NCI-H345 (cell line): Measurements from ENCODE around the gene PRLH.

Source experiments
- DNase-seq: peaks from one replicate; lab custom pipeline; 2025; lab: John Stamatoyannopoulos, UW

Gene PRLH

DNA sequence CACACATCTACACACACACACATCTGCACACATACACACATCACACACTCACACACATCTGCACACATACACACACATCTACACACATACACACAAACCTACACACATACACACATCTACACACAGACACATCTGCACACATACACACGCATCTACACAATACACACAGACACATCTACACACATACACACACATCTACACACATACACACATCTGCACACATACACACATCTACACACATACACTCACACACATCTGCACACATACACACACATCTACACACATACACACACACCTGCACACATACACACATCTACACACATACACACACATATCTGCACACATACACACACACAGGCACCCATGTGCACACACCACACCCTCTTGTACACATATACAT is 400 bp upstream of the PRLH start:
- no peak for DNase-seq

DNA sequence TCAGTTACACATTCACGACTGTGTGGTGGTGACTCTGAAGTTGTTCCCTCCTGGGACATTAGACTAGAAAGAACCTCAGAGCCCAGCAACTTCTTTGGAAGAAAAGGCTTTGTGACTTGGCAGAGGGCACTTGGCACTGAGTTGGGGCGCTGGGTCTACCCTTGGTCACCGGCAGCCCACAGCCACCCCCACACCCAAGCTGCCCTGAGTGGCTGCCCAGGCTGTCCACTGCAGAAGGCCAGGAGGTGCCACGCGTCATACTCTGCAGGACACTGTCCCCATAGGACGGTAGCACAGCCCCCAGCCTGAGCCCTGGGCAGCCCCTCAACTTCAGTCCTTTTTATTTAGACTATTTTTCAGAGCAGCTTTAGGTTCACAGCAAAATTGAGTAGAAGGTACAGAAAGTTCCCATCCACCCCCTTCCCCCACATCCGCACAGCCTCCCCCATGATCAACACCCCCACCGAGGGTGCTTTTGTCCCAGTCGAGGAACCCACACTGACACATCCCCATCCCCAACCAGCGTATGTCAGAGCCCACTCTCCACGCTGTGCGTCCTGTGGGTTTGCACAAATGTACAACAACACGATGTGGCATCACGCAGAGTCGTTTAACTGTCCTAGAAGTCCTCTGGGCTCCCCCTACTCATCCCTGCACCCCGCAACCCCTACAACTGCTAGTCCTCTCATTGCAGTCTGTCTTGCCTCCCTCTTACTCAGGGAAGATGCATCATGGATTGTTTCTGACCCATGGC is 1.1 kb downstream of the PRLH start:
- DNase-seq: no peak

DNA sequence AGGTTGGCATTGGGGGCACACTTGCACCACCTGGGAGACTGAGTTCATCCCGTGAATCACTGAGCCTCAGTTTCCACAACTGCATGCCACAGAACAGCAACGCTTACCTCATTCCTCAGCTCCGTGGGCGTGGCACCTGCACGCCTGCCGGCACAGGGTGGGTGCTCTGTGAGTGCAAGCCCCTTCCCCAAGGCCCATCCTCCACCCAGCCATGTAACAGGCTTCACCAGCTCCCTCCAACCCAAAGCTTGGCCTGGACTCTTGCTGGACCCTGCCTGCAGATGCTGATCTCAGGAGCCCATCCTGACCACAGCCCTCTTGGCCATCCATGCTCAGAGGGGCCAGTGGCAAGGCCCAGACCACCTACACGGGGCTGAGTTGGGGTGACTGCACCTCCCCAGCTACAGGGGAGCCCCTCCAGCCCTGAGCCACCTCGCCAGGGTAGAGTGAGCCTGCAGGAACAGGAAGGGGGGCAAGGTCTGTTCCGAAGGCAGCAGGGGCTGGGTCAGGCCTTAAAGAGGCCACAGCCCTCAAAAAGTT is 1.8 kb downstream of the PRLH start:
- no peak for DNase-seq

DNA sequence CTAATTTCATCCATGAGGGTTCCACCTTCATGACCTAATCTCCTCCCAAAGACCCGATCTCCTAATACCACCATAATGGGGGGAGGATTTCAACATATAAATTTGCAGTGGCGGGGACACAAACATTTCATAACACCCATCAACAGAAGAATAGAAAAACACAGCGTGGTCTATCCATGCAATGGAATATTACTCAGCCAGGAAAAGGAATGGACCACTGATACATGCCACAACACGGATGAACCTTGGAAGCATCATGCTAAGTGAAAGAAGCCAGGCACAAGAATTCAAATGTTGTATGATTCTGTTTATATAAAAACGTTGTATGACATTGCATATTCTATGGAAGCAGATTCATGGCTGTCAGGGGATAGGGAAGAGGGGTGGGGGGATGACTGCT is 2.7 kb downstream of the PRLH start:
- DNase-seq: no peak

DNA sequence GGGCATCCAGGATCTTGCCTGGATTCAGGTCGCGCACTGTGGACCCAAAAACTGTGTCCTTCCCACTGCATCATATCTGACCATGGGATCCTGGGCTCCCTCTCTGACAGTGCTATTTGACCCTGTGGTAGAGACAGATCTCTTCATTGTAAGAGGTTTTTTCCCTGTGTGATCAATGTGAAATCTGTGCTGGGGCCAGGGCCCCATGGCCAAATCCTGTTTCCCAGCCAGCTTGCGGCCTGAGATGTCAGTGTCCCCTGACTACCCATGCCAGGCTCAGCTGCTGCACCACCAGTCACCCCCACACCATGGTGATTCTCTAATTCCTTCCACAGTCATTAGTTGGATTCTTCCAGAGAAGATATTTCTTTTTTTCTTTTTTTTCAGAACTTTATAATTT is 3.5 kb downstream of the PRLH start:
- DNase-seq: no peak

DNA sequence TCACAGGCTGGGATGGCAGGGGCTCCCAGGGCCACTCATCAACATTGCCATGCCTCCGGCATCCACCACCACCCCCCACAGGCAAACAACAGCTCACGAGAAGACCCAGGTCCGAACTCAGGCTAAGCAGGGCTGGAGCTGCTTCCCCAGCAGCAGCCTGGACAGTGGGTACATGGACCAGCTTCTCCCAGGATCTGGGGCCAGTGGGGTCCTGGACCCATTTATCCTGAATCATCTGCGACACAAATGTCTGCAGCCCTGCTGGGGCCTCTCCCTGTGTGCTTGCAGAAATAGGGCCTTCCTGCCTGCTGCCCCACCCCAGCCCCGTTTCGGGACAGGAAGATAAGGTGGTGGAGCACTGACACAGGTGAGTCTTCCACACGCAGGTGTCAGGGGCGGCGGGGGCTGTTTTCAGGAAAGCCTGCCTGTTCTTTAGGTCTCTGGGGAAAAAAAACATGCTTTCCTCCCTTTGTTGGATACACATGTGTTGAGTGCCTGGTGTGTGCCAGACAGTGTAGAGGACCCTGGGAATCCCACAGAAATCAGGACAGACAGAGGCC is 4.5 kb downstream of the PRLH start:
- no peak for DNase-seq

DNA sequence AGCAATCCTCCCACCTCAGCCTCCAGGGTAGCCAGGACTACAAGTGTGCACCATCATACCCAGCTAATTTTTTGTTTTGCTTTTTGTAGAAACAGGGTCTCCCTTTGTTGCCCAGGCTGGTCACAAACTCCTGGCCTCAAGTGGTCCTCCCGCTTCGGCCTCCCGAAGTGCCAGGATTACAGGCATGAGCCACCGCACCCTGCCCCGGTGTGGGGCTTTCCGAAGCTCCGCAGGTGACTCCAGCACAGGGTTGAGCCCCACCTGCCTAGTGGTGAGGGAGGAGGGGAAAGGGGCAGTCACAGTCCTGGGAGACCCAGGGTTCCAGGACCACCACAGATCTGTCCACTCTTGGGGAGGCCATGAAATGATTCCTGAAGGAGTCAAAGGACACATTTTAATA is 5.2 kb downstream of the PRLH start:
- no peak for DNase-seq

DNA sequence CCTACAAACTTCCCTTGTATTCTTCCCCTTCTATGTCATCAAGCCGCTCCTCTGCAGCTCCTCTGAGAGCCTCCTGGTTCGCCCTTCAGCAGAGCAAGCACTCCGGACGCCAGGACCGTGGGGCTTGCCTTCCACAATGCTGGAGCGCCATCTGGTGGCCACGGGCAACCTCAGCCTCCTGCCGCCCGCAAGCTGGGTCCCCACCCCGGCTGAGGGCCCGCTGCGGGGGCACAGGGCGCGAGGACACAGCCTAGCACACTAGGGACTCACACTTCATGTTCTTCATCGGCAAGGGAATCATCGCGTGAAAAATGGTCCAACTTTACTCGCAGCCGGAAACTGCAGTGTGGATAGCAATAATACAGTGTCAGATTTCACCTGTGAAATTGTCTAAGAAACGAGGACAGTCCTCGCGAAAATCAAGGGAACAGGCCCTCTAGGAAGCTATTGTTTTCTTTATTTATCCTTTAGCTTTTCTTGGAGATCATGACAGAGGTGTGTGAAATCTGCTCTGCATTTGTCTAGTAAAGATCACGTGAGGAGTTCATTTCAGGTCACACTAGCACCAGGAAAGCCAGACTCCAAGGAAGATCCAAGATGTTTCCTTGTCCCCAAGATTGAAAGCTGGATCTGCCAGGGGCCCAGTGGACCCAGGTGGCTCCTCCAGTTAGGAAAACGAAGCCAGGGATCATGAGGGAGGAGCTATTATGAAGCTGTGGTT is 5.8 kb downstream of the PRLH start:
- peak; percentile 87 for DNase-seq

DNA sequence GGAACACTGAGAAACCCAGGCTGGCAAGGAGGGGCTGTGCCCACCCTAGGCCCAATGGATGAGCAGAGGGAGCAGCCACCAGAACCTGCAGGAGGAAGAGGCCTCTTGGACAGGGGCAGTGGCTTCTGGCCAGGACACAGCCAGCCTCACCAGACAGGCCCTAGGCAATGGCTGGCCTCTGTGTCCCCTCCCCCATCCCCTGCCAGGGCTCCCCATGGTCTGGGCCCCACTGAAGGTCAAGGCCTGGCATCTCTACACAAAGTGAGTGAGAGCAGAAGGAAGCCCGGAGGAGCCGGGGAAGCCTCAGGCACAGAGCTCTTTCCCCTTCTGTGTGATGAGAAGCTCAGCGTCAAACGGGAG is 6.3 kb downstream of the PRLH start:
- no peak for DNase-seq

DNA sequence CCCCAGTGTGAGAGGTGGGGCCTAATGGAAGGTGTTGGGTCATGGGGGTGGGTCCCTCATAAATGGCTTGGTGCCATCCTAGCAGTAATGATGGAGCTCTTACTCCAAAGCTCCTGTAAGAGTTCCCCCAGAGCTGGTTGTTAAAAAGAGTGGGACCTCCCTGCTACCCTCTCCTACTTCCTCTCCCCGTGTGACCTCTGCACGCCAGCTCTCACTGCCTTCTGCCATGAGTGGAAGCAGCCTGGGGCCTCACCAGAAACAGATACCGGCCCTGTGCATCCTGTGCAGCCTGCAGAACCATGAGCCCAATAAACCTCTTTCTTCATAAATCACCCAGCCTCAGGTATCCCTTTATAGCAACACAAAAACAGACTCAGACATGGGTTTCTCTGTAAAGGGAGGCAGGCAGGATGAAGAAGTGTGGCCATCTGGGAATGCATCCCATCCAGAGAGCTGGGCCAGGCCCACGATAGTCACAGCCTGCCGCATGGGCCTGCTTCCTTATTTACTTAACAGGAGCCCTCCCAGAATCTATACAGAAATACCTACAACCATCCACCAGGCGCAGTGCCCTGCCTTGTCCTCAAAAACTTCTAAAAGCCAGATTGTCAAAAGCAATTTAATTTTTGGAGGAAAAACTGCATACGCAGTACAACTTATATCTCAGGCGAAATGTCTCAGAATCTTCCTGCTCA is 7.5 kb downstream of the PRLH start:
- DNase-seq: no peak

DNA sequence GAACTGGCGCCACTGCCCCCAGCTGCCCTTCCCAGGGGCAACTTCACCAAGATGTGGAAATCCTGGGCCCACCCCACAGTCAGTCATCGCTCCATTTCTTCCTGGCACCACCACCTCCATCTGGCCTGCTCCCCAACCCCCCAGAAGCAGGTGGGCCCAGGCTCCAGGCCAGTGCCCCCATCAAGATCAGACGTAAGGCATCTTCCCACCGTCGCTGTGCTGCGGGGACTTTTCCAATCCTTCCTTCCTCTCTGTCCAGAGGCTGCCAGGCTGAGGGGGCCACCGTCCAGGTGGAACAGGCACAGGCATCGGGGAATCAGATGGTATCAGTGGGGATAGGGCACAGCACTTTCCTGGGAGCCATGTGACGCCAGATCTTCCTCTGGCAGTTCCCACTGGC is 8.1 kb downstream of the PRLH start:
- DNase-seq: no peak

DNA sequence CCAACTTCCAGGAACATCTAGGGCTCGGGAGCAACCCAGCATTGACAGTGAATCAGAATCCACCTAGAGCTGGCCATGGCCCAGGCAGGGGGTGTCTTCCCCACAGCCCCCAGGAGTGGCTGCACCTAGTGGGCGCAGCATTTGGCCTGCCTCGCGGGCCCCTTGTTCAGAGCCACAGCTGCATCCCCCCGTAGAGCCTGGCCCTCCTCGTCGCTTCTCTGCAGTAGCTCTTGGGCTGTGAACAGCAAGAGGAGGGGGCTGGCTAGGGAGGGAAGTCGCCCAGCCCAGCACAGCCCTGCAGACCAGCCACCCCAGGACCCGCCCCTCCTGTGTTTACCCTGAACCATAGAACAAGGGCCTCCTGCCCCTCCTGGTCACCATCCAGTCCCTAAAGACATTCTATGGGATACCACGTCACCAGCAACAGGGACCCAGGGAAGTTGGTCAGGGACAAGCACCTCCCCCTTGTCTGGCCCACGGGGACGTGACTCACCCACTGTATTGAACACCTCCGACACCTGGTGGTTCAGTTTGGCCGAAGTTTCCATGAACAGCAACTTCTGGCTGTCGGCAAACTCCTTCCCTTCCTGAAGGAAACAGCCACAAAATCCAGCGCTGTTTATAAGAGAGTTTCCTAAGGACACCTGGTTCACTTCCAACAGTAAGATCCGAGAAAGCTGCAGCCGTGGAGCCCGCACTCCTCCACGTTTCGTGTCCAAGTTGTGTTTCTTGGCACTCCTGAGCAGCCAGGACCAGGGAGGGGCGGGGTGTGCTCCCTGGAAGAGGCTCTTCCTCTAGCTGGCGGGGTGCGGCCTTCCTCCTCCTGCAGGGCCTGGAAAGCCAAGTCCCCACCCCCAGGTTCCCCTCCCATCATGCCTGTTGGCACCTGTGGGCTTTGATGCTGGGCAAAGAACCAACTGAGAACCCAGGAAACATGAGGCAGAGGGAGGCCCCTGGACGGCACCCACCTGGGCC is 8.8 kb downstream of the PRLH start:
- no peak for DNase-seq

DNA sequence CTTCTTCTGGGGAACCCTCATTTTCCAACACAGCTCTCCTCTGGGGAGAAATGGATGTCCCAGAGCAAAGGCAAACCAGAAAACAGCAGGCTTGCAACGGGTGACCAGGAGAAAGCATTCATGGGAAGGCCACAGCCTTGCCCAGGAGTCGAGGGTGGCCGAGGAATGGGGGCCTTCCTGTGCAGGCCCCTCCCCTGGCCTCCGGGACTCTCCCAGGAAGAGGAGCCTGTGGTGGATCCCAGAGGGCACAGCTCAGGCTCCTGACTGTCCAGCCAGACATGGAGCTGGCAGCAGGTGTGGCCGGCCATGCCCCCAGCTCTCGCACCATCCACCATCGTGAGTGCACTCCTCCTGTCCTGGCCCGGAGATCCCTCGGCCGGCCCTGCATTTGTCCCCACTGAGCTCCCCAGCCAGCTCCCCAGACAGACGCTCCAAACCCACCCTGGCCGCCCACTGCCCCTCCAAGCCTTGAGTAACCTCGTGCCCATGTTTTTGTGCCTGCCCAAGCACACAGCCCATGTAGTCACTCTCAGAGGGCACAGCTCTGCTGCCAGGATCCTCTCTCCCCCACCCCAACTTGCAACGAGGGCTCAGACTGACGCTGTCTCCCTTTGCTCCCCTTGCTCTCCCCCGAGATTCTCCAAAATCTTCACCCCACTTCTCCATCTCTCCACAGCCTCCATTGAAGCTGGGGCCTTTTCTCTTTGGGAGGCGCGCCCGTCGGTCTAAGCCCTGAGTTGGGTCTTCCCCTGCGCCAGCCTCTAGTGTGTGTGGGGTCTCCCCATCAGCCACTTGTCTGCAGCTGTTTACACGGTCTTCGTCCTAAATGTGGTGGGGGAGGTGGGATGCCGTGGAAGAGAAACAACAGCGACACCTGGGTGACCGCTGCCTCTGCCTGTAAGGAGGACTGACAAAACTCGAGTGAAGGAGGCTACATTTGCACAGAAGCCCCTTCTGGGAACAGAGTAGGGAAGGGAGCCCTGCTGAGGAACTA is 9.8 kb downstream of the PRLH start:
- no peak for DNase-seq

DNA sequence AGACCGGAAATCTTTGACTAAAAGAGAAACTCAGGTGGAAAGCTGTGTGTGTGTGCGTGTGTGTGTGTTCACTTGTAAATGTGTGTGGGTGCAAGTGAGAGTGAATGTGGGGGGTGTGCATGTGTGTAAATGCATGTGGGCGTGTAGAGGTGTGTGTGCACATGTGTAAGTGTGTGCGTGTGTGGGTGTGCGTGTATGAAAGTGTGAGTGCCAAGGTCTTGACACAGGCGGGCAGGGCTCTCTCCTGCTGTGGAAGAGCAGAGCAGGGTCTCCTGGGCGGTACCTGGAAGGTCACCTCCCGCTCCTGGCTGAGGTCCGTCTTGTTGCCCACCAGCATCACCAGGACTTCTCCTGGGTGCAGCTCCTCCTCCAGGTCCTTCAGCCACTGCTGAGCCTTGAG is 10.6 kb downstream of the PRLH start:
- DNase-seq: no peak

DNA sequence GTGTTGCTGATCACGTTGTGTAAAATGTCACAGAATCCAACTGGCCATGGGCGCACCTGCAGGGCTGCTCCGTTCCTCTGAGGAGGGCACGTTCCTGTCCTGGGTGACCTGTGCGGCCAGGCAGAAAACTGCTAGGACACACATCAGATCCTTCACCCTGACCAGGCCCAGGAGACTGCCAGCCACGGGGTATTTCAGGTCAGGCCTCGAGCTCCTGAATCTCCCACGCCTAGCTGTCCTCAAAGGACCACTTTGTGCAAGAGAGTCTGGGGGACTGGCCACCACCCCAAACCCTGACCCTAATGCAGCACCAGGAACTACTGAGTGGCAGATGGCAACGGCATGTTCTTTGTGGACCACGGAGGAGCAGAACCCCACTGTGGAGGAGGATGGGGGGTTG is 11.1 kb downstream of the PRLH start:
- DNase-seq: no peak

DNA sequence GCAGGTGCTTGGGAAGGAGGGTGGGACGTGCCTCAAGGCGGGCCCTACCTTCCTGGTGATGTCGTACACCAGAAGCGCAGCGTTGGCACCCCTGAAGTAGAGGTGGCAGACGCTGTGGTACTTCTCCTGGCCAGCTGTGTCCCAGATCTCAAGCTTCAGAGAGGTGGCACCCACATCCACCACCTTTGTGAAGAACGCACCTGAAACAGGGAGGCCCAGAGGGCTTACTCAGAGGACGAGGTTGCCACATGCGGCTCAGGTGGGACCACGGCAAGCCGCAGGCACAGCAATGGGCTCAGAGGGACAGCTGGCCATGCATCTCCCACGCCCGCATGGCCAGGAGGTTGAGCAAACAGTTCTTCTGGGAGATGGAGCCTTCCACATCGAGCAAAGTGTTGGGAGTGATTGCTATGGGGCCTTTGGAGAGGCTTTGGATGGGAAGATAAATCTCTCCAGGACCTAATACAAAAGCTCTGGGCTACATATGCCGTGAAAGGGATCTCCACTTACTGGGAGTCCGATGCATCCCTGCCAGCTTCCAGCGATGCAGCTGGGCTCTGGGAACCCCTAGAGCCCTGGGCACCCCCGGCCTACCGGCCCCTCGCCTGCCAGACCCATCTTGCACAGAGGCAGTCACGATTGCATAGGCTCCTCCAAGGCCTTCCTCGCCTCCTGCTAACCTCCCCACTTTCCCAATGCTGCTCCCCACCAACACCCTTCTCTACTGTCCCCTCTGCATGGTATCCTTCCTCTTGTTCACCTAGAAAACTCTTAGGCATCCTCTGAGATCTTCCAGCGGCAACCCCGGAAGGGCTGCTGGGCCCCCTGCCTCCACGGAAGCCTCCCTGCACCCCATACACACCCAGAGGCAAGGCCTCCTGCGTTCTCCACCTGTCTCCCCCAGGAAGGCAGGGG is 11.8 kb downstream of the PRLH start:
- DNase-seq: no peak

DNA sequence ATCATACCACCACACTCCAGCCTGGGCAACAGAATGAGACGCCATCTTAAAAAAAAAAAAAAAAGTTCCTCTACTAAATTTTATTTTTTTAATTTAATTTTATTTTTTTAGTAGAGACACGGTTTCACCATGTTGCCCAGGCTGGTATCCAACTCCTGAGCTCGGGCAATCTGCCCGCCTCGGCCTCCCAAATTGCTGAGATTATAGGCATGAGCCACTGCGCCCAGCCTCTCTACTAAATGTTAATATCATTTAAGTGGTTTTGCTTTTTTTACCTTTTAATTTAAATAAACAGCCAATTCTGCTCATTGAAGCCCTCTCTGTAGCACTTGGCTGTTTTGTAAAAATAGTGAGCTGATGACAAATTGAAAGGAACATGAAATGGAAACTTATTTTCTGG is 15.0 kb downstream of the PRLH start:
- DNase-seq: no peak

DNA sequence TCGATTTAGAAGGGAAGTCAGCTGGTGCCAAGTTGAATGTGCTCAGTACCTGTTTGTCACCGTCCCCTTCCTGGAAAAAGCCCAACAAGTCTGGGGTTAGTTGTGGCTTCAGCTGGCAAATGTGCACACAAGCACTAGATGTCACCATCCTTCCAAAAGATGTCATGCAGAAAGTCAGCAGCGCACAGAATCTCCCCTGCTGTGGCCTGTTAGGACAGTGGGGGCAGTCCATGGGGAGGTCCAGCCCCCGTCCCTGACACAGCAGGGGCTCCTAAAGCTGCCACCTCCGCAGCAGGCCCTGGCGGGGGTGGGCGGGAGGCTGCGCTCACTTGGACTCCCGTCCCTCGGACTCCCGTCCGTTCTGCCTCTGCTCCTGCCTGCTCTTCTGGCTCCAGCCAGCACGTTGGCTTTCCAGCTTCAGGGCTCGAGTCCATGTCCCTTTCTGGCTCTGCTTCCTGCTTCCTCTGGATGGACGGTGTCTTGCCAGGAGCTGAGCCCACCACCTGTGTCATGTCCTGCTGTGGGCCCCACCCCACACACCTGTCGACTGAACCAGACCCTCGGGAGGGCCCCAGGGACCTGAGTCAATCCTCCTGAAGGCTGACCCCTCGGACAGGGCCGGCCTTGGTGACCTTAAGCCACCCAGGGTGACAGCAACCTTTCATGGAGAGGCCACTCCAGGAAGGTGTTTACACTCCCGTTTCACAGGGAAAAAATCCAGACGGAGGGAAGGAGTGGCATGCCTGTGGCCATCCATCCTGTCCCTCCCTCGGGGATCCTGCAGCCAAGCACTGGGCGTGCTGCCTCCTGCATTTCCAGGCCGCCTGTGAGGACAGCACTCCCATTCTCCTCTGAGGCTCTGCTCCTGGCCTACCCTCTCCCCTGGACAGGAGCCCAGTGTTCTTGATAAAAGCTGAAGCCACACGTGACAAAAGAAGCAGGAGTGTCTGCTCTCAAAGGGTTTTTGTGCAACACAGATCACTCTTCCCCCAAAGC is 15.7 kb downstream of the PRLH start:
- DNase-seq: peak; percentile 82
